ENCODE data around the gene SLC20A1.

GRCh38 chr2:112684415-112684775 is 38.7 kb downstream of the SLC20A1 start:
- TF ChIP-seq CTCF (IDR thresholded peaks at IDR 0.05; ENCODE audit: insufficient read depth, low read length, poor library complexity, severe bottlenecking), result no peak
- TF ChIP-seq EZH2phosphoT487 (conservative IDR thresholded peaks at IDR 0.05; ENCODE audit: low read length), result no peak

Data from SU-DHL-6 (cell line).